HL-60 (cell line): ENCODE measurements around the gene USP27X.

Experiments used
- DNase-seq, 2 experiments: peaks; one replicate each; pipeline ENCODE4 v3.0.0-alpha.2; 2010 to 2020; ENCODE audit warnings: low read depth in 1 of 2, low spot score in 1 of 2
- H3K27ac ChIP-seq: fragments of 250-450 bp; sonication (Bioruptor Pico); replicated peaks from 2 replicates; pipeline ENCODE4 v1.5.1; 2020; ENCODE audit warnings: mild to moderate bottlenecking, moderate library complexity
- H3K27me3 ChIP-seq: fragments of 250-450 bp; sonication (Bioruptor Pico); 2 replicates; pipeline ENCODE4 v1.5.1; 2021; ENCODE audit warnings: mild to moderate bottlenecking, moderate library complexity; ENCODE audit not compliant: insufficient read depth, poor library complexity, severe bottlenecking
- H3K4me3 ChIP-seq: replicated peaks from 2 replicates; pipeline ENCODE4 v1.5.1; 2011; ENCODE audit warnings: mild to moderate bottlenecking, control low read depth, low read length; ENCODE audit not compliant: insufficient read depth
- CTCF ChIP-seq: IDR thresholded peaks from one replicate; pipeline ENCODE4 v1.5.1; 2011; ENCODE audit warnings: low read length, control low read depth, inconsistent platforms; ENCODE audit not compliant: insufficient read depth
- GABPA ChIP-seq: IDR thresholded peaks from 2 replicates; pipeline ENCODE4 v1.6.1; 2012; ENCODE audit warnings: low read depth
- POLR2AphosphoS5 ChIP-seq: IDR thresholded peaks from 2 replicates; pipeline ENCODE4 v1.6.1; 2012; ENCODE audit warnings: low read depth
- SPI1 ChIP-seq: IDR thresholded peaks from 2 replicates; pipeline ENCODE4 v1.6.1; 2012; ENCODE audit warnings: low read depth, mild to moderate bottlenecking, borderline replicate concordance
- TF ChIP-seq, protein P1 (sequence below): IDR thresholded peaks from 2 replicates; pipeline ENCODE4 v1.6.1; 2012; ENCODE audit warnings: low read depth; ENCODE audit not compliant: insufficient replicate concordance

Gene USP27X

DNA sequence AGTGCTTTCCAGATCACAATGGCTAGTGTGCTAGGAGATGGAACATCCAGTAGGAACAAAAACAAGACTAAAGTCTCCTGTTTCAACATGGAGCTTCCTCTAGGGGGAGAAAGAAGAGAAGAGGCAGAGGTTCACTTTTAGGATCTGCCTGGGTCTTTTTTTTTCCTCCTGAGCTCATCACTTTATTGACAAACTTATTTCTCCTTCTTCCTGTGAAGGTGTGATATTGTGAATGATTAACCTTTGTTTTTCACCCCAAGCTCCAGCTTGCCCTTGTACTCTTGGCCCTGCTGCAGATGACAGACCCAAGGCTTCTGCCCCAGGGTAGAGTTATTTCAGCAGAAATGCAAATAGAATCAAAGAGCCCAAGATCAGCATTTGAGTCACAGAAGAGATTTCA, 36.7 kb upstream of the USP27X start:
- no peak for TF ChIP-seq GABPA
- no peak for TF ChIP-seq SPI1
- TF ChIP-seq, protein P1, sequence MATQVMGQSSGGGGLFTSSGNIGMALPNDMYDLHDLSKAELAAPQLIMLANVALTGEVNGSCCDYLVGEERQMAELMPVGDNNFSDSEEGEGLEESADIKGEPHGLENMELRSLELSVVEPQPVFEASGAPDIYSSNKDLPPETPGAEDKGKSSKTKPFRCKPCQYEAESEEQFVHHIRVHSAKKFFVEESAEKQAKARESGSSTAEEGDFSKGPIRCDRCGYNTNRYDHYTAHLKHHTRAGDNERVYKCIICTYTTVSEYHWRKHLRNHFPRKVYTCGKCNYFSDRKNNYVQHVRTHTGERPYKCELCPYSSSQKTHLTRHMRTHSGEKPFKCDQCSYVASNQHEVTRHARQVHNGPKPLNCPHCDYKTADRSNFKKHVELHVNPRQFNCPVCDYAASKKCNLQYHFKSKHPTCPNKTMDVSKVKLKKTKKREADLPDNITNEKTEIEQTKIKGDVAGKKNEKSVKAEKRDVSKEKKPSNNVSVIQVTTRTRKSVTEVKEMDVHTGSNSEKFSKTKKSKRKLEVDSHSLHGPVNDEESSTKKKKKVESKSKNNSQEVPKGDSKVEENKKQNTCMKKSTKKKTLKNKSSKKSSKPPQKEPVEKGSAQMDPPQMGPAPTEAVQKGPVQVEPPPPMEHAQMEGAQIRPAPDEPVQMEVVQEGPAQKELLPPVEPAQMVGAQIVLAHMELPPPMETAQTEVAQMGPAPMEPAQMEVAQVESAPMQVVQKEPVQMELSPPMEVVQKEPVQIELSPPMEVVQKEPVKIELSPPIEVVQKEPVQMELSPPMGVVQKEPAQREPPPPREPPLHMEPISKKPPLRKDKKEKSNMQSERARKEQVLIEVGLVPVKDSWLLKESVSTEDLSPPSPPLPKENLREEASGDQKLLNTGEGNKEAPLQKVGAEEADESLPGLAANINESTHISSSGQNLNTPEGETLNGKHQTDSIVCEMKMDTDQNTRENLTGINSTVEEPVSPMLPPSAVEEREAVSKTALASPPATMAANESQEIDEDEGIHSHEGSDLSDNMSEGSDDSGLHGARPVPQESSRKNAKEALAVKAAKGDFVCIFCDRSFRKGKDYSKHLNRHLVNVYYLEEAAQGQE = no peak
- no peak for TF ChIP-seq CTCF
- no peak for TF ChIP-seq POLR2AphosphoS5
- Histone ChIP-seq H3K4me3 (no peak overlapping the region), H3K27me3 (no peaks in the 10 kb centered on the region), H3K27ac (no peak overlapping the region)
- no peak for DNase-seq

DNA sequence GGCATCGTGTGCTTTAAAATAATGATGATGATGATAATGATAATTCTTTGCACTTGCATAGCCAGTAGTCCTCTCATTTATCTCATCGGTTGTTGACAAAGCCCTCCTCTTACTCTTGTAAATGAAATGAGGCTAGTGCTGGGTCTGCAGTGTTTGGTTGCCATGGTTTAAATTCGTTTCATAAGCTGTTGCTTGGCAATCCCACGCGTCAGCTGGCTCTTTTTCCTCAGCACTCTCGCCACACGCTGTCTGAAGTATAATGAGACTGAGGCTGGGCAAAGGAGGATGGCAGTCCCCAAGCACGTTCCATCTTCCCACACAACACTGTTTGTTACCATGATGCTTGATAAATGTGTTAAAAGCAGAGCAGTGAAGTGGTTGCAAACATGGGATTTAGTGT, 34.7 kb upstream of the USP27X start:
- DNase-seq = no peak
- TF ChIP-seq POLR2AphosphoS5 = no peak
- TF ChIP-seq, protein P1 = no peak
- TF ChIP-seq SPI1 = no peak
- no peak for TF ChIP-seq GABPA
- no peak for TF ChIP-seq CTCF
- no peak overlapping the region for H3K4me3 ChIP-seq
- H3K27ac ChIP-seq = no peak overlapping the region
- no peaks in the 10 kb centered on the region for H3K27me3 ChIP-seq

GRCh38 chrX:49845701-49846403, 33.4 kb upstream of the USP27X start:
- no peak overlapping the region for H3K4me3 ChIP-seq
- H3K27me3 ChIP-seq = no peaks in the 10 kb centered on the region
- no peak for DNase-seq
- no peak overlapping the region for H3K27ac ChIP-seq
- TF ChIP-seq, protein P1 = no peak
- TF ChIP-seq GABPA = no peak
- no peak for TF ChIP-seq SPI1
- no peak for TF ChIP-seq POLR2AphosphoS5
- no peak for TF ChIP-seq CTCF
